ENCODE results near the gene EEFSEC. TPM values are rescaled to one million over a fixed set of nuclear protein-coding genes. Genes with fewer than 3 reads are reported as not detected.

The EEFSEC gene
- total RNA-seq, 1 donor from 2014 or later, result 0.92 TPM

- H3K4me1 ChIP-seq, result peaks cover 24% of the 10 kb centered on the region
- no peaks in the 10 kb centered on the region for H4K20me1 ChIP-seq (ENCODE audit: low read depth)
- no peak overlapping the region for H2AFZ ChIP-seq (replicated peaks)
- H3K79me2 ChIP-seq (ENCODE audit: low read depth), result no peaks in the 10 kb centered on the region
- Mint-ChIP-seq H3K27me3 (ENCODE audit: insufficient read depth, low read depth) (peaks cover 4% of the 10 kb centered on the region), H3K4me3 (no peak overlapping the region), H3K9me3 (no peaks in the 10 kb centered on the region), H3K36me3 (no peaks in the 10 kb centered on the region), H3K4me1 (peaks cover 39% of the 10 kb centered on the region), H3K27ac (peak overlapping the region; percentile 48)
- H3K27ac ChIP-seq, result no peak overlapping the region
- no peak overlapping the region for H3K4me2 ChIP-seq
- H3K9me3 ChIP-seq (ENCODE audit: low read depth), result no peaks in the 10 kb centered on the region
- H3K9ac ChIP-seq, result no peak overlapping the region
- H3F3A ChIP-seq (ENCODE audit: low read depth), result peaks cover 5% of the 10 kb centered on the region
- H3K36me3 ChIP-seq, result no peaks in the 10 kb centered on the region
- no peak for DNase-seq (ENCODE audit: low spot score)
- TF ChIP-seq EZH2phosphoT487 (IDR thresholded peaks at IDR 0.05), result no peak
- TF ChIP-seq, protein P1, sequence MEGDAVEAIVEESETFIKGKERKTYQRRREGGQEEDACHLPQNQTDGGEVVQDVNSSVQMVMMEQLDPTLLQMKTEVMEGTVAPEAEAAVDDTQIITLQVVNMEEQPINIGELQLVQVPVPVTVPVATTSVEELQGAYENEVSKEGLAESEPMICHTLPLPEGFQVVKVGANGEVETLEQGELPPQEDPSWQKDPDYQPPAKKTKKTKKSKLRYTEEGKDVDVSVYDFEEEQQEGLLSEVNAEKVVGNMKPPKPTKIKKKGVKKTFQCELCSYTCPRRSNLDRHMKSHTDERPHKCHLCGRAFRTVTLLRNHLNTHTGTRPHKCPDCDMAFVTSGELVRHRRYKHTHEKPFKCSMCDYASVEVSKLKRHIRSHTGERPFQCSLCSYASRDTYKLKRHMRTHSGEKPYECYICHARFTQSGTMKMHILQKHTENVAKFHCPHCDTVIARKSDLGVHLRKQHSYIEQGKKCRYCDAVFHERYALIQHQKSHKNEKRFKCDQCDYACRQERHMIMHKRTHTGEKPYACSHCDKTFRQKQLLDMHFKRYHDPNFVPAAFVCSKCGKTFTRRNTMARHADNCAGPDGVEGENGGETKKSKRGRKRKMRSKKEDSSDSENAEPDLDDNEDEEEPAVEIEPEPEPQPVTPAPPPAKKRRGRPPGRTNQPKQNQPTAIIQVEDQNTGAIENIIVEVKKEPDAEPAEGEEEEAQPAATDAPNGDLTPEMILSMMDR (IDR thresholded peaks at IDR 0.05), result no peak
- no peak for TF ChIP-seq EZH2 (IDR thresholded peaks at IDR 0.05)
- H3K27me3 ChIP-seq, result no peaks in the 10 kb centered on the region
- H3K4me3 ChIP-seq, result no peak overlapping the region
These were observed 121.6 kb downstream of the EEFSEC start for GRCh38 chr3:128274837-128275236.

DNA sequence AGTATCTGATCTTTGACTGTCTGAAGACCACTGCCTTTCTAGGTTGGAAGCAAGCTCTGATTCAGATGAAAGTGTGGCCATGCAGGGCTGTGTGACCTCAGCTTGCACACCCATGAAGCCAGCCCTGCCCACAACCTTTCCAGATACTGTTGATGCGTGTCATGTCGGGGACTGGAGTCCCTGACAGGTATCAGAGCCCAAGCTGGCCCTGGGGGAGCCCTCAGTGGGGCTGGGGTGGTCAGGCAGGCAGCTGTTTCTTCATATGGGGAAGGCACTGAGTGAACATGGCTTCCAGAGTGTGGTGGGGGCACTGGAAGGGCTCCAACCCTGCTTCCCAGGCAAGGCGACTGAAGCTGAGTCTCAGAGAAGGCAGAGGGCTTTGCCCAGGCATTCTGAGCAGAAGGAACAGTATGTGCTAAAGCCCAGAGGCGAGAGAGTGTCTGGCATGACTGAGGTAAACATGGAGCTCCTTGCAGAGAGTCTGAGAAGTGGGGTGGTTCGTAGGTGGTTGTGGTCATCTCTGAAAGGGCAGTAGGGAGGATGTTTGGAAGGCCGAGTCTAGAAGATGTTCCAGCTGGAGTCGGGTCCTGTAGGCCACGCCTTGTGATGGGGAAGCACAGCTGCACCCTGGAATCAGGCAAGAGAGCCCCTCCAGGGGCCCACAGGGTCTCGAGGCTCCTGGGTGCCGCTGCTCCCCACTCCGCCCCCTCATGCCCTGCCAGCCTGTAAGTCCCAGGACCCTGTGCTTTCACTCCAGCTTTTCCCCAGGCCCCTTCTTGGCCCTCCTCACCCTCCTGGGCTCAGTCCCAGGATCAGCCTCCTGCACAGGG lies 122.2 kb downstream of the EEFSEC start:
- Histone ChIP-seq H3F3A (ENCODE audit: low read depth) (peaks cover 12% of the 10 kb centered on the region), H3K27me3 (no peaks in the 10 kb centered on the region), H3K4me2 (no peak overlapping the region), H3K36me3 (no peaks in the 10 kb centered on the region), H3K27ac (no peak overlapping the region), H3K9ac (no peak overlapping the region), H3K79me2 (ENCODE audit: low read depth) (no peaks in the 10 kb centered on the region), H3K4me3 (no peak overlapping the region), H4K20me1 (ENCODE audit: low read depth) (no peaks in the 10 kb centered on the region), H2AFZ (replicated peaks) (no peak overlapping the region), H3K4me1 (peaks cover 31% of the 10 kb centered on the region), H3K9me3 (ENCODE audit: low read depth) (no peaks in the 10 kb centered on the region)
- H3K27me3 Mint-ChIP-seq (ENCODE audit: insufficient read depth, low read depth), result peaks cover 4% of the 10 kb centered on the region
- no peak for DNase-seq (ENCODE audit: low spot score)
- no peak overlapping the region for H3K27ac Mint-ChIP-seq
- H3K4me3 Mint-ChIP-seq, result no peak overlapping the region
- TF ChIP-seq, protein P1 (IDR thresholded peaks at IDR 0.05), result no peak
- H3K9me3 Mint-ChIP-seq, result no peaks in the 10 kb centered on the region
- H3K4me1 Mint-ChIP-seq, result peaks cover 45% of the 10 kb centered on the region
- H3K36me3 Mint-ChIP-seq, result no peaks in the 10 kb centered on the region

DNA sequence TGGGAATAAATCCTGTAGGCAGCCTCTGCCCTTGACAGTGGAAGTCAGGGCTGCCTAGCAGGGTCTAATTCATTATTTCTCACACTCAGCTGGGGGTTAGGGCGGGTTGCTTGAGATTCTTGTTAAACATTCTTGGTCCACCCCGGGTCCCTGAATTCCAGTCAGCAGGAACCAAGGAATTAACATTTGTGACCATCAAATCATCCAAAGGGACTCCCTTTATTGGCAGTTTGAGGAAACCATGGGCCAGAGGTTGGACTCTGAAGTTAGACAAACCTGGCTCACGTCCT lies 122.8 kb downstream of the EEFSEC start:
- Mint-ChIP-seq H3K27me3 (ENCODE audit: insufficient read depth, low read depth) (peaks cover 2% of the 10 kb centered on the region), H3K27ac (no peak overlapping the region), H3K36me3 (no peaks in the 10 kb centered on the region), H3K4me3 (no peak overlapping the region), H3K4me1 (peaks cover 47% of the 10 kb centered on the region), H3K9me3 (no peaks in the 10 kb centered on the region)
- TF ChIP-seq EZH2phosphoT487 (IDR thresholded peaks at IDR 0.05) (no peak), EZH2 (IDR thresholded peaks at IDR 0.05) (no peak)
- TF ChIP-seq, protein P1 (IDR thresholded peaks at IDR 0.05), result no peak
- Histone ChIP-seq H3K9me3 (ENCODE audit: low read depth) (no peaks in the 10 kb centered on the region), H3K79me2 (ENCODE audit: low read depth) (no peaks in the 10 kb centered on the region), H3K4me1 (peaks cover 36% of the 10 kb centered on the region), H3K9ac (no peak overlapping the region), H2AFZ (replicated peaks) (no peak overlapping the region), H3K4me3 (no peak overlapping the region), H3K27me3 (no peaks in the 10 kb centered on the region), H3K27ac (no peak overlapping the region), H3F3A (ENCODE audit: low read depth) (peaks cover 18% of the 10 kb centered on the region), H4K20me1 (ENCODE audit: low read depth) (no peaks in the 10 kb centered on the region), H3K36me3 (no peaks in the 10 kb centered on the region), H3K4me2 (no peak overlapping the region)
- DNase-seq (ENCODE audit: low spot score), result no peak
